ENCODE results near the gene DENND1A. TPM values are rescaled to one million over a fixed set of nuclear protein-coding genes. Genes with fewer than 3 reads are reported as not detected.

DENND1A gene
- total and polyA plus RNA-seq, 2 experiments from 2014 or later, result 13.1 to 28.7 TPM

DNA sequence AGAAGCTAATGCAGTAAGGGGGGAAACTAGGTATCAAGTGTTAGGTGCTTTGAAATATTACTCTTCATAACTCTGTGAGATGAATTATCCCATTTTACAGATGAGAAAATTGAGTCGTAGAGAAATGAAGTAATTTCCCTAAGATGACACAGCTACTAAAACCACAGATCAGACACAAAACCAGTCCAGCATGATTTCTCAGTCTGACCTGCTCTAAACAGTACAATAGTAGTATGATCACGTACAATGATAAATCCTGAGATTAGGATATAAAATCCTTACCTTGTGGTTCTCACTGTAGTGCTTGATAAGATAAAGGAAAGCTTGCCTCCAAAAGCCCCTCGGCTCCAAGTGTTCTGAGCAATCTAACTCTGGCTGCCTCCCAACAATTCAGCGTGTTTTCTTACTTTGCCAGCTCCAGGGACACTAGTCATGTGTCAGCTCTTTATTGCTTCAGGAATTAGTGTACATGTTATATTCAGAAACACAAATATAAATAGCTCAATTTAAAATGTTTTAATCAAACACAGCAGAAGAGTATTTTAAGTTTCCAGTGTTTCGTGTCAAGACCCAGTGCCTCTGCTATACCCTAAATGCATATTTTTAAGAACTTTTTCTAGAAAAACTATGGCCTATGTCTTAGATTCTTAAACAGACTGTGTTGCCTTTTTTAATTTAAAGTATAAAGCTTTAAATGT is 243.6 kb downstream of the DENND1A start:
- no peaks in the 10 kb centered on the region for H3K27me3 Mint-ChIP-seq (ENCODE audit: insufficient read depth, low read depth, poor library complexity)
- Histone ChIP-seq H3K27ac (ENCODE audit: low read depth) (no peak overlapping the region), H3K9me2 (ENCODE audit: insufficient read depth) (no peaks in the 10 kb centered on the region), H3K79me2 (replicated peaks; ENCODE audit: insufficient read depth) (0 out of 2 replicates have a peak, but pooled peaks cover 3% of the 10 kb centered on the region), H3K36me3 (ENCODE audit: insufficient read depth) (no peaks in the 10 kb centered on the region), H3K4me1 (ENCODE audit: insufficient read depth) (no peaks in the 10 kb centered on the region; the same call in 1 of the 2 replicates), H3K4me3 (no peak overlapping the region), H3K27me3 (ENCODE audit: insufficient read depth) (no peaks in the 10 kb centered on the region), H3F3A (replicated peaks; ENCODE audit: low read depth) (no peaks in the 10 kb centered on the region), H2AFZ (no peak overlapping the region), H4K20me1 (replicated peaks; ENCODE audit: insufficient read depth) (no peaks in the 10 kb centered on the region; the same call in 1 of the 2 replicates), H3K4me2 (no peak overlapping the region)
- peaks cover 5% of the 10 kb centered on the region; the same call in 1 of the 3 replicates for H3K9me3 Mint-ChIP-seq
- no peak overlapping the region; the same call in 1 of the 2 replicates for H3K27ac Mint-ChIP-seq
- TF ChIP-seq CREB1 (CRISPR knock-in tag; IDR thresholded peaks at IDR 0.05; ENCODE audit: low read depth) (no peak), ZNF331 (CRISPR knock-in tag; IDR thresholded peaks at IDR 0.05; ENCODE audit: low read depth) (no peak), EZH2phosphoT487 (IDR thresholded peaks at IDR 0.05; ENCODE audit: unreplicated experiment) (no peak), STAT1 (IDR thresholded peaks at IDR 0.05; ENCODE audit: unreplicated experiment) (no peak), EZH2 (IDR thresholded peaks at IDR 0.05; ENCODE audit: low read depth, unreplicated experiment) (no peak), ZNF114 (CRISPR knock-in tag; IDR thresholded peaks at IDR 0.05) (no peak)
- TF ChIP-seq, protein P1, sequence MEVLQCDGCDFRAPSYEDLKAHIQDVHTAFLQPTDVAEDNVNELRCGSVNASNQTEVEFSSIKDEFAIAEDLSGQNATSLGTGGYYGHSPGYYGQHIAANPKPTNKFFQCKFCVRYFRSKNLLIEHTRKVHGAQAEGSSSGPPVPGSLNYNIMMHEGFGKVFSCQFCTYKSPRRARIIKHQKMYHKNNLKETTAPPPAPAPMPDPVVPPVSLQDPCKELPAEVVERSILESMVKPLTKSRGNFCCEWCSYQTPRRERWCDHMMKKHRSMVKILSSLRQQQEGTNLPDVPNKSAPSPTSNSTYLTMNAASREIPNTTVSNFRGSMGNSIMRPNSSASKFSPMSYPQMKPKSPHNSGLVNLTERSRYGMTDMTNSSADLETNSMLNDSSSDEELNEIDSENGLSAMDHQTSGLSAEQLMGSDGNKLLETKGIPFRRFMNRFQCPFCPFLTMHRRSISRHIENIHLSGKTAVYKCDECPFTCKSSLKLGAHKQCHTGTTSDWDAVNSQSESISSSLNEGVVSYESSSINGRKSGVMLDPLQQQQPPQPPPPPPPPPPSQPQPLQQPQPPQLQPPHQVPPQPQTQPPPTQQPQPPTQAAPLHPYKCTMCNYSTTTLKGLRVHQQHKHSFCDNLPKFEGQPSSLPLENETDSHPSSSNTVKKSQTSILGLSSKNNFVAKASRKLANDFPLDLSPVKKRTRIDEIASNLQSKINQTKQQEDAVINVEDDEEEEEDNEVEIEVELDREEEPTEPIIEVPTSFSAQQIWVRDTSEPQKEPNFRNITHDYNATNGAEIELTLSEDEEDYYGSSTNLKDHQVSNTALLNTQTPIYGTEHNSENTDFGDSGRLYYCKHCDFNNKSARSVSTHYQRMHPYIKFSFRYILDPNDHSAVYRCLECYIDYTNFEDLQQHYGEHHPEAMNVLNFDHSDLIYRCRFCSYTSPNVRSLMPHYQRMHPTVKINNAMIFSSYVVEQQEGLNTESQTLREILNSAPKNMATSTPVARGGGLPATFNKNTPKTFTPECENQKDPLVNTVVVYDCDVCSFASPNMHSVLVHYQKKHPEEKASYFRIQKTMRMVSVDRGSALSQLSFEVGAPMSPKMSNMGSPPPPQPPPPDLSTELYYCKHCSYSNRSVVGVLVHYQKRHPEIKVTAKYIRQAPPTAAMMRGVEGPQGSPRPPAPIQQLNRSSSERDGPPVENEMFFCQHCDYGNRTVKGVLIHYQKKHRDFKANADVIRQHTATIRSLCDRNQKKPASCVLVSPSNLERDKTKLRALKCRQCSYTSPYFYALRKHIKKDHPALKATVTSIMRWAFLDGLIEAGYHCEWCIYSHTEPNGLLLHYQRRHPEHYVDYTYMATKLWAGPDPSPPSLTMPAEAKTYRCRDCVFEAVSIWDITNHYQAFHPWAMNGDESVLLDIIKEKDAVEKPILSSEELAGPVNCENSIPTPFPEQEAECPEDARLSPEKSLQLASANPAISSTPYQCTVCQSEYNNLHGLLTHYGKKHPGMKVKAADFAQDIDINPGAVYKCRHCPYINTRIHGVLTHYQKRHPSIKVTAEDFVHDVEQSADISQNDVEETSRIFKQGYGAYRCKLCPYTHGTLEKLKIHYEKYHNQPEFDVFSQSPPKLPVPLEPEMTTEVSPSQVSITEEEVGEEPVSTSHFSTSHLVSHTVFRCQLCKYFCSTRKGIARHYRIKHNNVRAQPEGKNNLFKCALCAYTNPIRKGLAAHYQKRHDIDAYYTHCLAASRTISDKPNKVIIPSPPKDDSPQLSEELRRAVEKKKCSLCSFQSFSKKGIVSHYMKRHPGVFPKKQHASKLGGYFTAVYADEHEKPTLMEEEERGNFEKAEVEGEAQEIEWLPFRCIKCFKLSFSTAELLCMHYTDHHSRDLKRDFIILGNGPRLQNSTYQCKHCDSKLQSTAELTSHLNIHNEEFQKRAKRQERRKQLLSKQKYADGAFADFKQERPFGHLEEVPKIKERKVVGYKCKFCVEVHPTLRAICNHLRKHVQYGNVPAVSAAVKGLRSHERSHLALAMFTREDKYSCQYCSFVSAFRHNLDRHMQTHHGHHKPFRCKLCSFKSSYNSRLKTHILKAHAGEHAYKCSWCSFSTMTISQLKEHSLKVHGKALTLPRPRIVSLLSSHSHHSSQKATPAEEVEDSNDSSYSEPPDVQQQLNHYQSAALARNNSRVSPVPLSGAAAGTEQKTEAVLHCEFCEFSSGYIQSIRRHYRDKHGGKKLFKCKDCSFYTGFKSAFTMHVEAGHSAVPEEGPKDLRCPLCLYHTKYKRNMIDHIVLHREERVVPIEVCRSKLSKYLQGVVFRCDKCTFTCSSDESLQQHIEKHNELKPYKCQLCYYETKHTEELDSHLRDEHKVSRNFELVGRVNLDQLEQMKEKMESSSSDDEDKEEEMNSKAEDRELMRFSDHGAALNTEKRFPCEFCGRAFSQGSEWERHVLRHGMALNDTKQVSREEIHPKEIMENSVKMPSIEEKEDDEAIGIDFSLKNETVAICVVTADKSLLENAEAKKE (CRISPR knock-in tag; IDR thresholded peaks at IDR 0.05), result no peak
- TF ChIP-seq, protein P2, sequence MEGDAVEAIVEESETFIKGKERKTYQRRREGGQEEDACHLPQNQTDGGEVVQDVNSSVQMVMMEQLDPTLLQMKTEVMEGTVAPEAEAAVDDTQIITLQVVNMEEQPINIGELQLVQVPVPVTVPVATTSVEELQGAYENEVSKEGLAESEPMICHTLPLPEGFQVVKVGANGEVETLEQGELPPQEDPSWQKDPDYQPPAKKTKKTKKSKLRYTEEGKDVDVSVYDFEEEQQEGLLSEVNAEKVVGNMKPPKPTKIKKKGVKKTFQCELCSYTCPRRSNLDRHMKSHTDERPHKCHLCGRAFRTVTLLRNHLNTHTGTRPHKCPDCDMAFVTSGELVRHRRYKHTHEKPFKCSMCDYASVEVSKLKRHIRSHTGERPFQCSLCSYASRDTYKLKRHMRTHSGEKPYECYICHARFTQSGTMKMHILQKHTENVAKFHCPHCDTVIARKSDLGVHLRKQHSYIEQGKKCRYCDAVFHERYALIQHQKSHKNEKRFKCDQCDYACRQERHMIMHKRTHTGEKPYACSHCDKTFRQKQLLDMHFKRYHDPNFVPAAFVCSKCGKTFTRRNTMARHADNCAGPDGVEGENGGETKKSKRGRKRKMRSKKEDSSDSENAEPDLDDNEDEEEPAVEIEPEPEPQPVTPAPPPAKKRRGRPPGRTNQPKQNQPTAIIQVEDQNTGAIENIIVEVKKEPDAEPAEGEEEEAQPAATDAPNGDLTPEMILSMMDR (conservative IDR thresholded peaks at IDR 0.05; ENCODE audit: low read depth in 2 of 2), result no peak
- H3K36me3 Mint-ChIP-seq (ENCODE audit: low read depth), result peaks cover 13% of the 10 kb centered on the region
- H3K4me3 Mint-ChIP-seq, result no peak overlapping the region
- ATAC-seq, result no peak
- peaks cover 17% of the 10 kb centered on the region; the same call in 2 of the 3 replicates for H3K4me1 Mint-ChIP-seq
- no peak for DNase-seq (ENCODE audit: low spot score)
